ENCODE data around the gene RALGPS1. TPM values are rescaled to one million over a fixed set of nuclear protein-coding genes. Genes with fewer than 3 reads are reported as not detected.
A peak's percentile ranks its signal among the peaks of the same experiment; 100 is the strongest.

Gene RALGPS1
- total and polyA plus RNA-seq, 3 experiments from 2014 or later = 1.6 to 3.2 (median 2.4) TPM

GRCh38 chr9:127154003-127154389, 239.4 kb downstream of the RALGPS1 start:
- H3K4me3 ChIP-seq (ENCODE audit: low read length) = no peak overlapping the region
- H3K9me3 ChIP-seq (ENCODE audit: low read length) = no peaks in the 10 kb centered on the region
- no peaks in the 10 kb centered on the region for H3K36me3 Mint-ChIP-seq
- no peaks in the 10 kb centered on the region for H3K27me3 ChIP-seq (ENCODE audit: insufficient read depth, low read length, poor library complexity, severe bottlenecking)
- H3K27ac ChIP-seq (ENCODE audit: low read depth, low read length) = no peak overlapping the region
- ChIA-PET POLR2A (no interaction called here), CTCF (interaction anchor here (1.1 kb wide), 1 partner anchor 9 kb away, joined by 3 read pairs; no protein-coding TSS in a partner anchor)
- no peak for DNase-seq
- peaks cover 5 to 16% (median 10%) of the 10 kb centered on the region in 3 donors for H3K4me1 Mint-ChIP-seq
- peaks cover 3 to 5% of the 10 kb centered on the region in 2 donors for H3K27me3 Mint-ChIP-seq
- H3K4me1 ChIP-seq (ENCODE audit: insufficient read depth, low read length) = no peaks in the 10 kb centered on the region
- H3K9me3 Mint-ChIP-seq = no peaks in the 10 kb centered on the region
- no peak overlapping the region for H3K27ac Mint-ChIP-seq
- H3K36me3 ChIP-seq (ENCODE audit: insufficient read depth, low read length) = no peaks in the 10 kb centered on the region
- H3K4me3 Mint-ChIP-seq = peak overlapping the region in 1 of 7 donors; percentile 14

- no peak for DNase-seq
- Mint-ChIP-seq H3K36me3 (no peaks in the 10 kb centered on the region), H3K27me3 (peaks cover 3 to 5% of the 10 kb centered on the region in 2 donors), H3K27ac (peak overlapping the region in 1 of 8 donors; percentile 50), H3K9me3 (no peaks in the 10 kb centered on the region), H3K4me1 (peaks cover 5 to 16% (median 10%) of the 10 kb centered on the region in 3 donors), H3K4me3 (peak overlapping the region in 2 of 7 donors; percentile 32 to 43)
- ChIA-PET CTCF (no interaction called here), POLR2A (no interaction called here)
- no peaks in the 10 kb centered on the region for H3K4me1 ChIP-seq (ENCODE audit: insufficient read depth, low read length)
- H3K4me3 ChIP-seq (ENCODE audit: low read length) = no peak overlapping the region
- H3K27me3 ChIP-seq (ENCODE audit: insufficient read depth, low read length, poor library complexity, severe bottlenecking) = no peaks in the 10 kb centered on the region
- H3K36me3 ChIP-seq (ENCODE audit: insufficient read depth, low read length) = no peaks in the 10 kb centered on the region
- H3K27ac ChIP-seq (ENCODE audit: low read depth, low read length) = no peak overlapping the region
- no peaks in the 10 kb centered on the region for H3K9me3 ChIP-seq (ENCODE audit: low read length)
Observed at GRCh38 chr9:127154390-127155191, 240.0 kb downstream of the RALGPS1 start.

GRCh38 chr9:127155314-127155960, 240.9 kb downstream of the RALGPS1 start:
- ChIA-PET POLR2A (no interaction called here), CTCF (no interaction called here)
- Mint-ChIP-seq H3K36me3 (no peaks in the 10 kb centered on the region), H3K4me1 (peaks cover 5 to 16% (median 10%) of the 10 kb centered on the region in 3 donors), H3K27me3 (peaks cover 3 to 5% of the 10 kb centered on the region in 2 donors), H3K27ac (peak overlapping the region in 1 of 8 donors; percentile 2), H3K4me3 (no peak overlapping the region), H3K9me3 (no peaks in the 10 kb centered on the region)
- H3K36me3 ChIP-seq (ENCODE audit: insufficient read depth, low read length) = no peaks in the 10 kb centered on the region
- no peak overlapping the region for H3K27ac ChIP-seq (ENCODE audit: low read depth, low read length)
- H3K4me1 ChIP-seq (ENCODE audit: insufficient read depth, low read length) = no peaks in the 10 kb centered on the region
- no peak for DNase-seq
- no peak overlapping the region for H3K4me3 ChIP-seq (ENCODE audit: low read length)
- H3K27me3 ChIP-seq (ENCODE audit: insufficient read depth, low read length, poor library complexity, severe bottlenecking) = no peaks in the 10 kb centered on the region
- H3K9me3 ChIP-seq (ENCODE audit: low read length) = no peaks in the 10 kb centered on the region

DNA sequence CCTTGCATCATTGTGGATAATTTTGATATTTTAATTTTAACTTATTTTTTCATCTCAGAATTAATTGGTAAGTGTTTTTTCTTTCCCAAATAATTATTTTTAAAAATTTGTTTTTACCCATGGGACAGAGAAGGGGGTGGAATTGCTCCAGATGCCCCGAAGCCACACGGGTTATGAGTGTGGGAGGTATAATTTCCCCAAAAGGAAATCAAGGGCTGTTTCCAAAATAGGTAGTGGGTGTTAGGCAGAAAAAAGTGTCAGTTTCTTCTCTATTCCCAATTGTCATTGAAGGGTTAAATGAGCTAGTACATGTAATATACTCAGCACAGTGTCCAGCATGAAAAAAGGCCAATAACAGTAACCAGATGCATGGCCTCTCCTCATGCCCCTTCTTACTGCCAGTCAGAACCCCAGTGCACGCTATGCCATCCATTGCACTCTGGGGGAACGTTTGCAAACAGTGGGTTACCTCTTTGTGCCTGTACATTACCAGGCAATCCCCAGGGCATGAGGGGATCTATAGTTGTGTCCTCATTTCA, 244.3 kb downstream of the RALGPS1 start:
- no peaks in the 10 kb centered on the region for H3K4me1 ChIP-seq (ENCODE audit: insufficient read depth, low read length)
- no peak overlapping the region for H3K4me3 ChIP-seq (ENCODE audit: low read length)
- Mint-ChIP-seq H3K4me3 (no peak overlapping the region), H3K27me3 (peaks cover 0 to 3% of the 10 kb centered on the region in 2 donors), H3K9me3 (no peaks in the 10 kb centered on the region), H3K36me3 (no peaks in the 10 kb centered on the region), H3K27ac (no peak overlapping the region), H3K4me1 (peaks cover 11 to 31% (median 22%) of the 10 kb centered on the region in 3 donors)
- DNase-seq = no peak
- ChIA-PET POLR2A (no interaction called here), CTCF (no interaction called here)
- no peaks in the 10 kb centered on the region for H3K9me3 ChIP-seq (ENCODE audit: low read length)
- no peaks in the 10 kb centered on the region for H3K27me3 ChIP-seq (ENCODE audit: insufficient read depth, low read length, poor library complexity, severe bottlenecking)
- H3K36me3 ChIP-seq (ENCODE audit: insufficient read depth, low read length) = no peaks in the 10 kb centered on the region
- no peak overlapping the region for H3K27ac ChIP-seq (ENCODE audit: low read depth, low read length)

DNA sequence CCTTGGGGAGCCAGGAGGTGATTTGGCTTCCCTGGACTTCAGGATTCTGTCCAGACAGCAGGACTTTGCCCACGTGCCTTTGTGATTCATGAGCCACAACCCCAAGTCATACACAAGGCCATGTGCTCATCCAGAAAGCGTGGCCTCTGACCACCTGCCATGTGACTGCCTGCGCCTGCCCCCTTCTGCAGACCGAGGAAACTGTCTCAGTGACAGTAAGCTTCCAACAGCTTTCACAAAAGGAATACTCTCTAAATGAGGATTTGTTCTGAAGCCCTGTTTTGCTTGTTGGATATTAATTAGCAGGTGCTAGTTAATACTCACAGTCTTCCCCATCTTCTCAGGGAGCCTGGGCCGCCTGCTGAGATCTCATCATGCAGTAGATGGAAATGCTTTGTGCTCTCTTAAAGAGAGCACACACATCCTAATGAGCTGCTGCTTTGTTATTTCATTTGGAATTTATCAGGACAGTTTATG, 244.8 kb downstream of the RALGPS1 start:
- Mint-ChIP-seq H3K27ac (peak overlapping the region in 1 of 8 donors; percentile 47), H3K9me3 (no peaks in the 10 kb centered on the region), H3K4me3 (no peak overlapping the region), H3K4me1 (peaks cover 11 to 29% (median 18%) of the 10 kb centered on the region in 3 donors), H3K27me3 (peaks cover 0 to 3% of the 10 kb centered on the region in 2 donors), H3K36me3 (no peaks in the 10 kb centered on the region)
- no peak overlapping the region for H3K27ac ChIP-seq (ENCODE audit: low read depth, low read length)
- ChIA-PET POLR2A (interaction anchor here (0.6 kb wide), 1 partner anchor 266 kb away, joined by 4 read pairs; no protein-coding TSS in a partner anchor), CTCF (no interaction called here)
- no peaks in the 10 kb centered on the region for H3K9me3 ChIP-seq (ENCODE audit: low read length)
- H3K4me1 ChIP-seq (ENCODE audit: insufficient read depth, low read length) = no peaks in the 10 kb centered on the region
- no peak for DNase-seq
- no peaks in the 10 kb centered on the region for H3K27me3 ChIP-seq (ENCODE audit: insufficient read depth, low read length, poor library complexity, severe bottlenecking)
- H3K36me3 ChIP-seq (ENCODE audit: insufficient read depth, low read length) = no peaks in the 10 kb centered on the region
- H3K4me3 ChIP-seq (ENCODE audit: low read length) = no peak overlapping the region

DNA sequence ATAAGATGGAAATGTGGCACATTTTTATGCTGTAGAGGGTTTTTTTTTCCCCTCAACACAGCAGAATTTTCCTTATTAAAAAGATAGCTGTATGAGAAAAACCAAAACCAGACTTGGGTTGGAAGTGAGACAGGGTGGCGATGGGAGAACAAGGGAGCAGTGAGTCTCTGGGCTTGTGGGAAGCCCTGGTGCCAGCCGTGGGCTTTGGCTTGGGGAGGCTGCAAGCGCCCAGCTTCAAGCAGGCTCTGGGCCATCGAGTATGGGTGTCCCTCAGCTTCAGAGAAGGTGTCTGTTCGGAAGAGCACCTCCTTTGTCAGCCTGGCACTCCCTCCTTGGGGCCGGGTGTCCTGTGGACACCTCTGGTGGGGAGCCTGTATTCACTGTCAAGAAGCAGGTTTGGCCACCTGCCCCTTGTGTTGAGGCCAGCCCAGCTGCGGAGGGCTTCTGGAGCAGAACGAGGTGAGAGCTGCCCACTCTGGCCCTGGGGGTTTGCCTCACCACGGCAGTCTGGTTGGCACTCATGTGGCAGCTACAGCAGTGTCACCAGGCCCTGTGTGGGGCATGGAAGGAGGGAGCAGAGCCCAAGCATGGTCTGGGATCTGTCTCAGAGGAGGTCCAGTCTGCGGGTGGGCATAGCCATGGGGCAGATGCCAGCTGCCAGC, 245.5 kb downstream of the RALGPS1 start:
- H3K4me3 ChIP-seq (ENCODE audit: low read length) = no peak overlapping the region

GRCh38 chr9:127161081-127161624, 246.6 kb downstream of the RALGPS1 start:
- H3K4me1 Mint-ChIP-seq = peaks cover 6 to 20% (median 12%) of the 10 kb centered on the region in 3 donors
- no peaks in the 10 kb centered on the region for H3K9me3 Mint-ChIP-seq
- H3K4me1 ChIP-seq (ENCODE audit: insufficient read depth, low read length) = no peaks in the 10 kb centered on the region
- ChIA-PET CTCF (interaction anchor here (0.9 to 1.7 kb wide), 3 partner anchors 12 to 220 kb away, joined by 3 read pairs; no protein-coding TSS in a partner anchor), POLR2A (no interaction called here)
- no peak overlapping the region for H3K27ac Mint-ChIP-seq
- no peak overlapping the region for H3K4me3 ChIP-seq (ENCODE audit: low read length)
- H3K27ac ChIP-seq (ENCODE audit: low read depth, low read length) = no peak overlapping the region
- no peaks in the 10 kb centered on the region for H3K27me3 Mint-ChIP-seq
- DNase-seq = no peak
- no peaks in the 10 kb centered on the region for H3K27me3 ChIP-seq (ENCODE audit: insufficient read depth, low read length, poor library complexity, severe bottlenecking)
- no peak overlapping the region for H3K4me3 Mint-ChIP-seq
- no peaks in the 10 kb centered on the region for H3K9me3 ChIP-seq (ENCODE audit: low read length)
- H3K36me3 ChIP-seq (ENCODE audit: insufficient read depth, low read length) = no peaks in the 10 kb centered on the region
- no peaks in the 10 kb centered on the region for H3K36me3 Mint-ChIP-seq

More for the DNA sequence above, 245.5 kb downstream of the RALGPS1 start:
- no peak overlapping the region for H3K4me3 Mint-ChIP-seq
- H3K4me1 Mint-ChIP-seq = peaks cover 6 to 22% (median 12%) of the 10 kb centered on the region in 3 donors
- POLR2A ChIA-PET = interaction anchor here (0.6 kb wide), 1 partner anchor 267 kb away, joined by 4 read pairs; no protein-coding TSS in a partner anchor
- no peaks in the 10 kb centered on the region for H3K27me3 ChIP-seq (ENCODE audit: insufficient read depth, low read length, poor library complexity, severe bottlenecking)
- H3K36me3 Mint-ChIP-seq = no peaks in the 10 kb centered on the region
- peaks cover 0 to 2% of the 10 kb centered on the region in 2 donors for H3K27me3 Mint-ChIP-seq
- no peak overlapping the region for H3K27ac Mint-ChIP-seq
- CTCF ChIA-PET = no interaction called here
- H3K9me3 Mint-ChIP-seq = no peaks in the 10 kb centered on the region
- H3K9me3 ChIP-seq (ENCODE audit: low read length) = no peaks in the 10 kb centered on the region
- no peaks in the 10 kb centered on the region for H3K36me3 ChIP-seq (ENCODE audit: insufficient read depth, low read length)
- no peaks in the 10 kb centered on the region for H3K4me1 ChIP-seq (ENCODE audit: insufficient read depth, low read length)
- H3K27ac ChIP-seq (ENCODE audit: low read depth, low read length) = no peak overlapping the region
- no peak for DNase-seq

Data from CD8-positive, alpha-beta memory T cell (primary cell).